WTC11 (cell line): ENCODE measurements around the gene KCND1. TPM values are rescaled to one million over a fixed set of nuclear protein-coding genes. Genes with fewer than 3 reads are reported as not detected.

ENCODE experiments used
- ATAC-seq: fragments of 200-7000 bp; cut with Tn5 transposase; 2 replicates; pipeline ENCODE4 v1.10.0; 2021; ENCODE audit warnings: mild to moderate bottlenecking, moderate library complexity
- CTCF ChIA-PET: fragments of 300-600 bp; sonication (Branson Sonifier 250); formaldehyde crosslinking; loops from one replicate; lab custom pipeline; 2021; ENCODE audit warnings: antibody characterized with exemption; lab: Charles Lee
- POLR2A ChIA-PET: fragments of 350-600 bp; sonication (Branson Sonifier 250); formaldehyde crosslinking; loops from one replicate; lab custom pipeline; 2021; ENCODE audit warnings: antibody characterized with exemption; lab: Charles Lee
- DNase-seq: peaks from one replicate; pipeline ENCODE4 v3.0.0; 2021; ENCODE audit warnings: low spot score
- H3K27ac Mint-ChIP-seq: 2 replicates; pipeline ENCODE4 v1.8.0; 2021; ENCODE audit warnings: mixed read lengths
- H3K27me3 Mint-ChIP-seq: 2 replicates; pipeline ENCODE4 v1.8.0; 2021; ENCODE audit warnings: low read depth, mild to moderate bottlenecking, moderate library complexity, mixed read lengths
- H3K36me3 Mint-ChIP-seq: 2 replicates; pipeline ENCODE4 v1.8.0; 2021; ENCODE audit warnings: mixed read lengths
- H3K4me1 Mint-ChIP-seq: 2 replicates; pipeline ENCODE4 v1.8.0; 2022; ENCODE audit warnings: mixed read lengths
- H3K4me3 Mint-ChIP-seq: 2 replicates; pipeline ENCODE4 v1.8.0; 2021; ENCODE audit warnings: mild to moderate bottlenecking, moderate library complexity, mixed read lengths
- H3K9me3 Mint-ChIP-seq: 2 replicates; pipeline ENCODE4 v1.8.0; 2021; ENCODE audit warnings: mixed read lengths
- ATF1 ChIP-seq: sonication (generic); formaldehyde crosslinking; IDR thresholded peaks from 2 replicates; pipeline ENCODE4 v1.8.1; 2023; ENCODE audit warnings: mild to moderate bottlenecking, moderate library complexity, missing genetic modification reagents
- ATF3 ChIP-seq: sonication (generic); formaldehyde crosslinking; conservative IDR thresholded peaks from 2 replicates; pipeline ENCODE4 v1.8.1; 2022; ENCODE audit warnings: mild to moderate bottlenecking, missing genetic modification reagents
- E2F1 ChIP-seq: sonication (generic); formaldehyde crosslinking; IDR thresholded peaks from 2 replicates; pipeline ENCODE4 v1.8.0; 2022; ENCODE audit warnings: mild to moderate bottlenecking, missing genetic modification reagents
- ELF4 ChIP-seq: sonication (generic); formaldehyde crosslinking; IDR thresholded peaks from 2 replicates; pipeline ENCODE4 v1.8.1; 2022; ENCODE audit warnings: low read depth, mild to moderate bottlenecking, moderate library complexity, missing genetic modification reagents
- FOXK1 ChIP-seq: sonication (generic); formaldehyde crosslinking; IDR thresholded peaks from 2 replicates; pipeline ENCODE4 v1.8.0; 2022; ENCODE audit warnings: mild to moderate bottlenecking, moderate library complexity, missing genetic modification reagents
- GABPB1 ChIP-seq: sonication (generic); formaldehyde crosslinking; IDR thresholded peaks from 2 replicates; pipeline ENCODE4 v1.8.1; 2023; ENCODE audit warnings: mild to moderate bottlenecking, missing genetic modification reagents
- GTF2I ChIP-seq: fragments of 250-450 bp; sonication (Bioruptor Pico); conservative IDR thresholded peaks from 2 replicates; pipeline ENCODE4 v1.4.0; 2021; ENCODE audit warnings: mild to moderate bottlenecking
- HMGXB4 ChIP-seq: sonication (generic); formaldehyde crosslinking; IDR thresholded peaks from 2 replicates; pipeline ENCODE4 v1.8.1; 2023; ENCODE audit warnings: mild to moderate bottlenecking, moderate library complexity, missing genetic modification reagents
- IRF2 ChIP-seq: sonication (generic); formaldehyde crosslinking; IDR thresholded peaks from 2 replicates; pipeline ENCODE4 v1.8.0; 2022; ENCODE audit warnings: low read depth, missing genetic modification reagents, borderline replicate concordance
- RELA ChIP-seq: sonication (generic); formaldehyde crosslinking; IDR thresholded peaks from 2 replicates; pipeline ENCODE4 v1.8.1; 2022; ENCODE audit warnings: missing genetic modification reagents, mild to moderate bottlenecking, borderline replicate concordance
- TCF7 ChIP-seq: sonication (generic); formaldehyde crosslinking; IDR thresholded peaks from 2 replicates; pipeline ENCODE4 v1.8.0; 2022; ENCODE audit warnings: mild to moderate bottlenecking, low read depth, missing genetic modification reagents, moderate library complexity
- ZNF423 ChIP-seq: fragments of 250-450 bp; sonication (Bioruptor Pico); IDR thresholded peaks from 2 replicates; pipeline ENCODE4 v2.1.2; 2022; ENCODE audit warnings: mild to moderate bottlenecking, moderate library complexity
- total RNA-seq: library from RNA; stranded (reverse); gene quantifications from 3 replicates; pipeline ENCODE4 v1.2.3, GENCODE V29; 2021
- TF ChIP-seq, protein P1 (sequence below): sonication (generic); formaldehyde crosslinking; IDR thresholded peaks from 2 replicates; pipeline ENCODE4 v1.8.1; 2023; ENCODE audit warnings: mild to moderate bottlenecking, missing genetic modification reagents
- TF ChIP-seq, protein P2 (sequence below): fragments of 200-600 bp; IDR thresholded peaks from 2 replicates; pipeline ENCODE4 v1.8.0; 2022; ENCODE audit warnings: antibody characterized with exemption
- TF ChIP-seq, protein P3 (sequence below): sonication (generic); formaldehyde crosslinking; IDR thresholded peaks from 2 replicates; pipeline ENCODE4 v1.8.0; 2023; ENCODE audit warnings: mild to moderate bottlenecking, missing genetic modification reagents
- TF ChIP-seq, protein P4 (sequence below): fragments of 250-450 bp; sonication (Bioruptor Pico); conservative IDR thresholded peaks from 2 replicates; pipeline ENCODE4 v1.9.0; 2021; ENCODE audit warnings: mild to moderate bottlenecking

Gene KCND1
- total RNA-seq, 1 experiment from 2014 or later, result 5.4 TPM

DNA sequence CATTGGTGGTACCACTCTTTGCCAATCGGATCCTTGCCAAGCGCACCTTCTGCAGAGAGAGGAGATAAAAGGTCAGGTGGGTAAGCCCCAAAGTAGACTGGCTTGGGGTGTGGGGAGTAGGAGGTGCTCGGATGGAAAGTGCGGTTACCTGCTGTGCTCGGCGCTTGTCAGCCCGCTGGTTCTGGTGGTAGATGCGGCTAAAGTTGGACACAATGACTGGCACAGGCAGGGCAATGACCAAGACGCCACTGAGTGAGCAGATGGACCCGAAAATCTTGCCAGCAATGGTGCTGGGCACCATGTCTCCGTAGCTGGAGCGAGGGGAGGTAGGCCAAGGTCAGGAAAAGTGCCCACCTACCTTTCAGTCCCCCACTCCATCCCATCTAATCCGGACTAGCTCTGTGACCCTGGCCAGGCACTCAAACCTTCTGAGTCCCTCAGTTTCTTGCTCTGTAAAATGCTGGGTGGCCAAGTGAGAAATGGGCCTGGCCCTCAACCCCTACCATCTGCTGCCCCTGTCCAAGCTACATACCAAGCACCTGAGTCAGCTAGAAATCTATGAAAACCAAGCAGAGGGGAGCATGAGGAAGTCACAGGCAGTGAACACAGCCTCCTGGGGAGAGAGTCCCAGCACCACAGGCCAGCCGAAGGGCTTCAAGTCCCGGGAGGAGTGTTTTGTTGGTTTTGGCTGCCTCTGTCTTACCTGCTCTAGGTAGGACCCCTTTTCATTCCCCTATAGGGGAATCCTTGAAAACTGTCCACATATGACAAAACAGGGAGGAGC lies 4.7 kb downstream of the KCND1 start:
- ATAC-seq, result no peak
- CTCF ChIA-PET, result no interaction called here

GRCh38 chrX:48965959-48966358 lies 5.7 kb downstream of the KCND1 start:
- Mint-ChIP-seq H3K27ac (no peak overlapping the region), H3K36me3 (peaks cover 3% of the 10 kb centered on the region; the same call in 1 of the 2 replicates), H3K27me3 (no peaks in the 10 kb centered on the region), H3K4me1 (0 out of 2 replicates have a peak, but pooled peaks cover 4% of the 10 kb centered on the region), H3K4me3 (no peak overlapping the region), H3K9me3 (no peaks in the 10 kb centered on the region)
- DNase-seq (no peak), ATAC-seq (no peak)
- ChIA-PET CTCF (no interaction called here), POLR2A (no interaction called here)
- TF ChIP-seq TCF7 (CRISPR knock-in tag) (no peak), GTF2I (no peak), ELF4 (CRISPR knock-in tag) (no peak), ATF3 (CRISPR knock-in tag) (no peak)
- TF ChIP-seq, protein P1, sequence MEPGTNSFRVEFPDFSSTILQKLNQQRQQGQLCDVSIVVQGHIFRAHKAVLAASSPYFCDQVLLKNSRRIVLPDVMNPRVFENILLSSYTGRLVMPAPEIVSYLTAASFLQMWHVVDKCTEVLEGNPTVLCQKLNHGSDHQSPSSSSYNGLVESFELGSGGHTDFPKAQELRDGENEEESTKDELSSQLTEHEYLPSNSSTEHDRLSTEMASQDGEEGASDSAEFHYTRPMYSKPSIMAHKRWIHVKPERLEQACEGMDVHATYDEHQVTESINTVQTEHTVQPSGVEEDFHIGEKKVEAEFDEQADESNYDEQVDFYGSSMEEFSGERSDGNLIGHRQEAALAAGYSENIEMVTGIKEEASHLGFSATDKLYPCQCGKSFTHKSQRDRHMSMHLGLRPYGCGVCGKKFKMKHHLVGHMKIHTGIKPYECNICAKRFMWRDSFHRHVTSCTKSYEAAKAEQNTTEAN (CRISPR knock-in tag), result no peak
- TF ChIP-seq, protein P2, sequence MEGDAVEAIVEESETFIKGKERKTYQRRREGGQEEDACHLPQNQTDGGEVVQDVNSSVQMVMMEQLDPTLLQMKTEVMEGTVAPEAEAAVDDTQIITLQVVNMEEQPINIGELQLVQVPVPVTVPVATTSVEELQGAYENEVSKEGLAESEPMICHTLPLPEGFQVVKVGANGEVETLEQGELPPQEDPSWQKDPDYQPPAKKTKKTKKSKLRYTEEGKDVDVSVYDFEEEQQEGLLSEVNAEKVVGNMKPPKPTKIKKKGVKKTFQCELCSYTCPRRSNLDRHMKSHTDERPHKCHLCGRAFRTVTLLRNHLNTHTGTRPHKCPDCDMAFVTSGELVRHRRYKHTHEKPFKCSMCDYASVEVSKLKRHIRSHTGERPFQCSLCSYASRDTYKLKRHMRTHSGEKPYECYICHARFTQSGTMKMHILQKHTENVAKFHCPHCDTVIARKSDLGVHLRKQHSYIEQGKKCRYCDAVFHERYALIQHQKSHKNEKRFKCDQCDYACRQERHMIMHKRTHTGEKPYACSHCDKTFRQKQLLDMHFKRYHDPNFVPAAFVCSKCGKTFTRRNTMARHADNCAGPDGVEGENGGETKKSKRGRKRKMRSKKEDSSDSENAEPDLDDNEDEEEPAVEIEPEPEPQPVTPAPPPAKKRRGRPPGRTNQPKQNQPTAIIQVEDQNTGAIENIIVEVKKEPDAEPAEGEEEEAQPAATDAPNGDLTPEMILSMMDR, result no peak
- TF ChIP-seq, protein P3, sequence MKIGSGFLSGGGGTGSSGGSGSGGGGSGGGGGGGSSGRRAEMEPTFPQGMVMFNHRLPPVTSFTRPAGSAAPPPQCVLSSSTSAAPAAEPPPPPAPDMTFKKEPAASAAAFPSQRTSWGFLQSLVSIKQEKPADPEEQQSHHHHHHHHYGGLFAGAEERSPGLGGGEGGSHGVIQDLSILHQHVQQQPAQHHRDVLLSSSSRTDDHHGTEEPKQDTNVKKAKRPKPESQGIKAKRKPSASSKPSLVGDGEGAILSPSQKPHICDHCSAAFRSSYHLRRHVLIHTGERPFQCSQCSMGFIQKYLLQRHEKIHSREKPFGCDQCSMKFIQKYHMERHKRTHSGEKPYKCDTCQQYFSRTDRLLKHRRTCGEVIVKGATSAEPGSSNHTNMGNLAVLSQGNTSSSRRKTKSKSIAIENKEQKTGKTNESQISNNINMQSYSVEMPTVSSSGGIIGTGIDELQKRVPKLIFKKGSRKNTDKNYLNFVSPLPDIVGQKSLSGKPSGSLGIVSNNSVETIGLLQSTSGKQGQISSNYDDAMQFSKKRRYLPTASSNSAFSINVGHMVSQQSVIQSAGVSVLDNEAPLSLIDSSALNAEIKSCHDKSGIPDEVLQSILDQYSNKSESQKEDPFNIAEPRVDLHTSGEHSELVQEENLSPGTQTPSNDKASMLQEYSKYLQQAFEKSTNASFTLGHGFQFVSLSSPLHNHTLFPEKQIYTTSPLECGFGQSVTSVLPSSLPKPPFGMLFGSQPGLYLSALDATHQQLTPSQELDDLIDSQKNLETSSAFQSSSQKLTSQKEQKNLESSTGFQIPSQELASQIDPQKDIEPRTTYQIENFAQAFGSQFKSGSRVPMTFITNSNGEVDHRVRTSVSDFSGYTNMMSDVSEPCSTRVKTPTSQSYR, result no peak
- TF ChIP-seq, protein P4, sequence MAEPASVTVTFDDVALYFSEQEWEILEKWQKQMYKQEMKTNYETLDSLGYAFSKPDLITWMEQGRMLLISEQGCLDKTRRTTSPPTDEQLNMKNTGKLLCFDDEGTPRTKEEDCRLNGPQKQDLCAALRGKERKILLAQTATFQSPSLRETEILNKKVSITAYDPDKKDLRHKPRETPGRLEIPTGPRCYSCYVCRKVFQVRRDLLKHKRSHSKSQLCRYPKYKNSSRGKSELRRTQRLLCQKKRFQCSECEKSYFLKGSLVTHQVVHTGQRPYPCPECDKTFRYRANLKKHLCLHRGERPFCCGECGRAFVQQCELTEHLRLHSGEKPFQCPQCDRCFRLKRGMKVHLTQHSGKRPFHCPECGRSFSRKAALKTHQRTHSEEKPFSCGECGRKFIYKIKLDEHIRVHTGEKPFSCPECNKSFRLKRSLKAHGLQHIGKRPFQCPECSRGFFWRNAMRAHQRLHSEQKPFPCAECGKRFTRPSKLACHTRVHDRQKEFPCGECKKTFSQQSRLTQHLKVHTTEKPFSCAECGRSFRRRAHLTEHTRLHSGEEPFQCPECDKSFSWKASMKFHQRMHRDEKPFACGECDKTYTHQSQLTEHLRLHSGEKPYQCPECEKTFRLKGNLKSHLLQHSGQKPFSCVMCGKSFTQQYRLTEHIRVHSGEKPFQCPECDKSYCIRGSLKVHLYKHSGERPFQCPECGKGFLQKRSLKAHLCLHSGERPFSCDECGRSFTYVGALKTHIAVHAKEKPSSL (CRISPR knock-in tag), result no peak

More for the DNA sequence above, 4.7 kb downstream of the KCND1 start:
- POLR2A ChIA-PET, result no interaction called here
- no peak for DNase-seq
- no peak overlapping the region for H3K4me3 Mint-ChIP-seq
- no peak overlapping the region for H3K27ac Mint-ChIP-seq
- no peaks in the 10 kb centered on the region for H3K27me3 Mint-ChIP-seq
- H3K4me1 Mint-ChIP-seq, result 0 out of 2 replicates have a peak, but pooled peaks cover 4% of the 10 kb centered on the region
- no peaks in the 10 kb centered on the region for H3K9me3 Mint-ChIP-seq
- peaks cover 3% of the 10 kb centered on the region; the same call in 1 of the 2 replicates for H3K36me3 Mint-ChIP-seq
- TF ChIP-seq ATF1 (CRISPR knock-in tag) (no peak), FOXK1 (CRISPR knock-in tag) (no peak), IRF2 (CRISPR knock-in tag) (no peak), RELA (no peak), GABPB1 (CRISPR knock-in tag) (no peak), ATF3 (CRISPR knock-in tag) (no peak), E2F1 (CRISPR knock-in tag) (no peak), ZNF423 (CRISPR knock-in tag) (no peak), HMGXB4 (CRISPR knock-in tag) (no peak)
